ENCODE results near the gene FAAP20.

Gene FAAP20

DNA sequence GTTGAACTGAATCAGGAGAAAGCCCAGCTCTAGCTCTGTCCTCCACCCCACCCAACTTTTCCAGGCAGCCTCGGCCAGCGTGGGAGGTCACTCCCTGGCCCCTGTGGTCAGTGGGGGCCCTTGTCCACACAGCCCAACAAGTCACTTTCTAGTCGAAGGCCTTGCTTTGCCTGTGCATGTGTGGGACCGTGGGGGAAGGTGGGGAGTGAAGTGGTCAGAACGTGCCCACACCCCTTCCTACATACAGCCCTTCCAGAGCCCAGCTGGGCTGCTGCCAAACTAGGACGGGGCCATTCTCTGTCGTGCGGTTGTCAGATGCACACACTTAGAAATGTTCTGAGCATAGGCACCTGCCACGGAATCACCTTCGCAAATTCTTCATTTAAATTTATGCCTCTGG lies 18.0 kb downstream of the FAAP20 start:
- DNase-seq: no peak

DNA sequence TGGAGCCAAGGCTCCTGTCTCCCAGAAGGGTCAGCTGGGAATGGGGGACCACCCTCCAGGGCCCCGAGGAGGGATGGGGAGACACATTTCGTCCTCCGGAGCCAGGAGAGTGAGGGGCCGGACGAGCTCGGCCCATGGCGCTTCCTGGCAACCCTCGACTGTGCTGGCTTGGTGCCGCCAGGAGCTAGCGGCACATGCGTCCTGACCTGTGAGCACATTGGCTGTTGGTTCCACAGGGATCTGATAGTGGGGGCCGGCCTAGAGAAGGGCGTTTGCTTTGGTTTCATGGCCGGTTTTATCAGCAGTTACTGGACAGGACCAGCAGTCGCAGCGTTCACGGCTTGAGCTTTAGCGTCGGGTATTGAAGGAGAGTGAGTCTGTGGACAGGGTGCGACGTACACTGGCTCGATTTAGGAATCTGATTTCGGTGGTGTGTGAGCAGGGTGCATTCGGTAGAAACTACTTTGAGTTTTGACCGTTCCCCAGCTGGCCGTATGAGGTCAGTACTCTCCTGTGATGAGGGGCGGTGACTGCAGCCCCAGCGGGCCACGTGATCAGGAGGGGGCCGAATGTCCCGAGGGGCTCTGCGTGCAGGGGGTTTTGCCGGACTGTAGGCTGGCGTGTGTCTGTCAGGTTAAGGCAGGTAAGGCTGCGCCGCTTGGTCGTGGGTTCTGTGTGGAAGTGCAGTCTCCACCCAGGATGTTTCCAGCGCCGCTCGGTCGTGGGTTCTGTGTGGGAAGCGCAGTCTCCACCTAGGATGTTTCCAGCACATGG lies 18.7 kb downstream of the FAAP20 start:
- DNase-seq: no peak

DNA sequence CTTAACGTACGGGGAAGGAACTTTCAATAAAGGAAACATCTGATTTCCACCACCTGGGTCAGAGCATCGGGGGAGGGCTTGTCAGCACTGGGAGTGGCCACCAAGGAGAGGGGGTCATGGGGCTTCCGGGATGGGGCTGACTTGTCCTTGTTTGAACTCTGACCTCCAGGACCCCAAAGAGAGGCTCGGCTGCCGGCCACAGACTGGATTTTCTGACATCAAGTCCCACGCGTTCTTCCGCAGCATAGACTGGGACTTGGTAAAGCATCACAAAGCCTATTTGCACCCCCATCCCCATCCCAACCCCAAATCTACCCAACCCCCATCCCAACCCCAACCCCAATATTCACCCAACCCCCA lies 19.5 kb downstream of the FAAP20 start:
- DNase-seq: no peak

DNA sequence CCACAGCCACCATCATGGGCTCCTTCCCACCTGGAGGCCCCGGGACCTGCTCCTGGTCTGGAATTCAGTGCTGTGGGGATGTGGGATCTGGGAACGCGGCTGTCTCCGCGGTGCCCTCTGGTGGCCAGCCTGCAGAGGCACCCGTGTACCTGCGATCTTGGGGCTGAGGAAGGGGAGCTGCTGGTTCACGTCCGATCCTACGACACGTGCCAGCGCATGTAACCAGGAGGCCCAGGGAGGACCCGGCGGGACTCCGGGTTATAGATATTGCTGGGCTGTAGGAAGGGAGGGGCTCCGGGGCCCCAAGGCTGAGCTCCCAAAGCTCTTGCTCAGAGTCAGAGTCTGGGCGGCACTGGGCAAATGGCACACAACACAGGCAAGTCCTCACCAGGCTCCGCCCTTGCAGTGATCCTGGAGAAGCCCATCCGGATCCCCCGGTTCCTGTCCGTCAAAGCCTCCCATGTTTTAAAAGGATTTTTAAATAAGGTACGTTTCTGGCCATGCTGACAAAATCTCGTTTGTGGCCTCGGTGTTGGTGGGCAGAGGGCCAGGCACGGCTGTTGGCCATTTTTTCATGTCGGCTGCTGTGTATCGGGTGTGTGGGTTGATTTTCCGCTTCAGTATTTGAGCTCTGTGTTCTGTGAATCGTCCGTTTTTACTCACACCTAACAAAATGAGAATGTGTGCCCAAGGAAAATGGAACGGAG lies 20.1 kb downstream of the FAAP20 start:
- DNase-seq: peak; percentile 37

DNA sequence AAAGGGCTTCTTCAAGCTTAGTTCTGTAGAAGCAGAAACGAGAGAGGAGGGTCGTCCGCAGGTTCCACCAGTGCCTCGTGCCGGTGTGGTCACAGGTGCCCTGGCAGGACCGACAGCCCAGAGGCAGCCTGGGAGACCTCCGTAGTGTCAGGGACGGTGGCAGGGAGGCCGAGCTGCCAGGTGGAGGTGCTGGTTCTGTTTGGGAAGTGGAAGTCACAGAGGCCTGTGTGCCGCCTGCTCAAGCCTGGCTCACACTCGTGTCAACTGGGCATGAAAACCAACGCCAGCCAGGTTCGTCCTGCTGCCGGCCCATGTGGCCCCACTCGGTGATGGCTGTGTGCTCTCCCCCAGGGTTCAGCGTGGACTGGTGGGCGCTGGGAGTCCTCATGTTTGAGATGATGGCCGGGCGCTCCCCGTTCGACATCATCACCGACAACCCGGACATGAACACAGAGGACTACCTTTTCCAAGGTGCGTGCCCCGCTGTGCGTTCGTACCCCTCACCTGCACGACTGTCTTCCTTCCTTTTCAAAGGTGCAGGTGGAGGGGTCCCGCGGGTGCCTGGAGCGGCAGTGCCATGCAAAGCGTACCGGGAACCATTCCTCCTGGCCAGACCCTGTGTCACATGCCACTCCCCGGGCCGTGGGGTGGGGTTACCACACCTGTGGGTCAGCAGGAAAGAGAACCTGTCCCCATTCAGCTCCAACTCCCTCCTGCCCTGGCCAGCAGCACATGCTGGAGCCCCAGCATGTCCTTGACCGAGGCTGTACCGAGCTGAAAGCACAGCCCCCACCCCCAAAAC lies 20.8 kb downstream of the FAAP20 start:
- no peak for DNase-seq

DNA sequence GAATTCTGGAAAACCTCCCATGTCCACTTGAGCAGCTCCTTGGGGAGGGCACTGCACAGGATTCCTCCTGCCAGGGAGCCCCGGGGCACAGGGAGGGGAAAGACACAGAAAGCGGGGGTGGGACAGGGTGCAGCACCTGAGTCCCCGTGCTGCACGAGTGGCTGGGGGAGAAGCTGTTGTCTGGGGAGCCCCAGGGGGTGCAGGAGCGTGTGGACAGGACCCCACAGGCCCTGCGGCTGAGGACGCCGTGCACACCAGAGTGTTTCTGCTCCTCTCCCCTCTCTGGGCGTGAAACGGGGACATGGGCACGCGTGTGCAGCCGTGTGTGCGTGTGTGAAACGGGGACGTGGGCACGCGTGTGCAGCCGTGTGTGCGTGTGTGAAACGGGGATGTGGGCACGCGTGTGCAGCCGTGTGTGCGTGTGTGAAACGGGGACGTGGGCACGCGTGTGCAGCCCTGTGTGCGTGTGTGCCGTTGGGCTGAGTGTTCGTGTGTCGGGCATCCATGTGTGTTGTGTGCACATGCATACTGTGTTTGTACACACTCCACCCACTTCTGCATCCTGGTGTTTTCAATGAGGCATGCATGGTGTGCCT lies 21.9 kb downstream of the FAAP20 start:
- no peak for DNase-seq

DNA sequence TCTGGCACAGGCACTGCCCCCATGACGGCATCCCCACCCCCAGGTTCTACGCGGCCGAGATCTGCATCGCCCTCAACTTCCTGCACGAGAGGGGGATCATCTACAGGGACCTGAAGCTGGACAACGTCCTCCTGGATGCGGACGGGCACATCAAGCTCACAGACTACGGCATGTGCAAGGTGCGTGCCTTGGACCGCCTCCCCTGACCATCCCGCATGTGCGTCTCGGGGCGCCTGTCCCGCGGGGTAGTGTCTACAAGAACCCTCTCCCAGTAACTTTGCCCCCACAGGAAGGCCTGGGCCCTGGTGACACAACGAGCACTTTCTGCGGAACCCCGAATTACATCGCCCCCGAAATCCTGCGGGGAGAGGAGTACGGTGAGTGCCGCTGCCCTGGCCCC lies 22.6 kb downstream of the FAAP20 start:
- DNase-seq: no peak

DNA sequence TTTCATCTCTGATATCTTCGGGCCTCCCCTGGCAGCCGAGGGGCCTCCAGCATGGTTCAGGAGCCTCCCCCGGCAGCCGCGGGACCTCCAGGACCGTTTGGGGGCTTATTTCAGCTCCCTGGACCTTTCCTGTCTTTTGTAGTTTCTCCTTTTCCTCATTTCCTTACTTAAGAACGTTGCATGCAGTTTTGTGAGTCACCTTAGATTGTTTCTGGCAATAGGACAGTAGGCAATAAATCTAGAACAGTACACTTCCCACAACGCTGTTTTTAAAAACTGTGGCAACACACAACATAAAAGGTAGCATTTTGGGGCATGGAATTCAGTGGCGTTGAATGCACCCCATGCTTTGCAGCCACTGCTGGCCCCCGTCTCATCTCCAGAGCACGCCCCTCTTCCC lies 24.4 kb downstream of the FAAP20 start:
- DNase-seq: peak; percentile 28

DNA sequence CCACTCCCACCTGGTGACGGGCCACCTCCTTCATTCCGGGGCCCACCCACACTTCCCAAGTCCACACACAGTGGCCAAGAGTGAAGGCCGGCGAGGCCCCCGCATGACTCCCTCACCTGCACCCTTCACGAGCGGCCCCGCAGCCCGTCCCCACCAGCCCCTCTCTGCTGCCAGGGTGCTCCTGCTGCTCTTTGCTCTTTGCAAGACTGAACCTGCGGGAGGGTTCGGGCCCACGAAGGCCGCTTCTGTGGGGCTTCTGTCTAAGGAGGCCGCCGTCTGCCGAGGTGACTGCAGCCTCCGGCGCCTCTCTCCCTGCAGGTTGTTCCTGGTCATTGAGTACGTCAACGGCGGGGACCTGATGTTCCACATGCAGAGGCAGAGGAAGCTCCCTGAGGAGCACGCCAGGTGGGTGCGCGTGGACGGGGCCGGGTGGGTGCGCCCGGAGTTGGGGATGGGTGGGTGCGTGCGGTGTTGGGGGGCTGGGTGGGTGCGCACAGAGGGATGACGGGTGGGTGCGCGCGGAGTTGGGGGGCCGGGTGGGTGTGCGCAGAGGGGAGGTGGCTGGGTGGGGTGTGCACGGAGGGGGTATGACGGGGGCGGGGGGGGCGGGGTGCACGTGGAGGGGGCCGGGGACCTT lies 25.3 kb downstream of the FAAP20 start:
- no peak for DNase-seq

DNA sequence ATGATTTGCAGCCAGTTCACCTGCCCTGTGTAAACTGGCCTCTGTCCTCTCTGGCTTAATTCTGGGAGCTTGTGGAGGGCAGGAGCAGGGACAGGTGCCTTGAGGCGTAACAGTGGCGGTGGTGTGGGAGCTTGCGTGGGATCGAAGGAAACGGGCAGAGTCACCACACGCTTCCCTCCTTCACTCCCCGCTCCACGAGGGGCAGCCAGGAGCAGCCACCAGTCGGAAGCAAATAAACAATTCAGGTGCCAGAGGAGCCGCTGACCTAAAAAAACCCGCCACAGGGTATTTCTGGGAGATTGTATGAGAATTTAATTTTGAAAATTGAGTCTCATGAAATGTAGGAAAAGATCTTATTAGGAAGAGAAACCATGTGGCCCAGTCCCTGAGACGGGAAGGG lies 26.0 kb downstream of the FAAP20 start:
- no peak for DNase-seq

DNA sequence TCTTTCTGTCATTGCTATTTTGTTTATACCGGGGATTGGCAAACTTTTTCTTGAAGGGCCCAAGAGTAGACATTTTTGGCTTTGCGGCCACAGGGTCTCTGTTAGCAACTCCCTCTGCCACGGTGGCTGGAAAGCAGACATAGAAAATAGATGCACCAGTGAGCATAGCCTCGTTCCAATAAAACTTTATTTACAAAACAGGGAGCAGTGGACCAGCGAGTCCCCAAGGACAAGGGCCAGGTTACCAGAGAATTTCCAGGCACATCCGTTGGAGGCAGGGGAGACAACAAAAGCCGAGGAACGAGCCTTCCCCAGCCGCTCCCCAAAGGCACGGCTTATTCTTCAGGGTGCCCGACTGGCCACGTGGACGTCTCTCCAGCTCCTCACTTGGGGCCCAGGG lies 26.5 kb downstream of the FAAP20 start:
- DNase-seq: no peak

DNA sequence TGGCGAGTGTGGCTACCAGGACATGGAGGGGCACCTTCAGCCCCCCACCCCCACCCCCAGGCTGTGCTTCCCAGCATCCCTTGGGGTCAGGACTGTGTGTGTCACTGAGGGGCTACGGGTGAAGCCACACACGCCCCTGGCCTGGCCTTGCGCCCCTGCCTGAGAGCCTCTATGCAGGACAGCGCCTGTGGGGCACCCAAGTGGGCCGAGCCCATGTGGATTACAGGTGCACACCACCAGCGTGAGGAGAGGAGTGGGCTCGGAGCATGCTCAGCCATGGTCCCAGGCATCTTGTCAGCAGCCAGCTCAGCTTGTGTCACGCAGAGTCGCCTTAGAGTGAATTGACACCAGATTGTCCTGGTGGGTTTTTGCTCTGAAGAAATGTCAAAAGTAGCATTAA lies 27.9 kb downstream of the FAAP20 start:
- no peak for DNase-seq

DNA sequence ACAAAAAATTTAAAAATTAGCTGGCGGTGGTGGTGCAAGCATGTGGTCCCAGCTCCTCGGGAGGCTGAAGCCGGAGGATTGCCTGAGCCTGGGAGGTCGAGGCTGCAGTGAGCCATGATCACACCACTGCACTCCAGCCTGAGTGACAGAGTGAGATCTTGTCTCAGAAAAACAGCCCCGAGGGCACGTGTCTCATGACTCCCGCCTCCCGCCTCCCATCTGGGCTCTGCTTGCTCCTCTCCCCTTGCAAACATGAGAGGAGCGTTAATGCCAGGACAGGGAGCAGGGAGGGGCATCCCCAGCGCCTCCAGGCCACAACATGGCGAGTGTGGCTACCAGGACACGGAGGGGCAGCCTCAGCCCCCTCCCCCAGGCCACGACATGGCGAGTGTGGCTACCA lies 28.3 kb downstream of the FAAP20 start:
- DNase-seq: no peak

DNA sequence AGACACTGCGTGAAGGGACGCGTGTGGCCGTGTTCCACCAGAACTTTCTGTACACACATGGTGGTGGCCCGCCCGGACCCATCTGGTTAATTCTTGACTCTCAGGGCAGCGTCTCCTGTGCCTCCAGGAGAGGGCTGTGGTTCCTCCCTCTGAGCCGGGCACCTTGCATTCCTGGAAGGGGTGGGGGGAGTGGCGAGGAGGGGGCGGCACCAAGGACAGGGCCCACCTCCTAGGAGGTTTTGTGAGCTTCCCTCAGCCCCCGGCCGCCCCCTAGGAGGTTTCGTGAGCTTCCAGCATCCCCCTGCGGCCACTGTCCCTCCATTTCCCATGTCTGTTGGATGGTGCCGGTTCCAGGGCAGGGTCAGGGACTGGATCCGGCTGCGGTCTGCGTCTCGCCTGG lies 28.9 kb downstream of the FAAP20 start:
- no peak for DNase-seq

DNA sequence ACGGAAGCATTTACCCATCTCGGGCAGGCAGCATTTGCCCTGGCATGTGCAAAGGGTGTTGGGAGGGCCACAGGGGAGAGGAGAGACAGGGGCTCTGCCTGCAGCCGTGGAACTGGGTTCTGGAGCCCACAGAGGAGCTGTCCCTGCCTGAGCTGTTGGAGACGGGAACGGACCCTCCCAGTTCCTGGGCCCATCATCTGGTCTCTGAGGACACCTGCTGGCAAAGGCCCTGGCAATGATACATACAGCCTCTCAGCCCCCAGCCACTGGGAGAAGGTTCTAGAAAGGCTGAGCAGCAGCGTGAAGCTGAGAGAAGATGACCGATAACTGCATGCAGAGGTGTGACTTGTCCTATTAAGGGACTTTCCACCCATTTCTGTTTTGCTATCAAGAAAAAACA lies 31.4 kb downstream of the FAAP20 start:
- no peak for DNase-seq

DNA sequence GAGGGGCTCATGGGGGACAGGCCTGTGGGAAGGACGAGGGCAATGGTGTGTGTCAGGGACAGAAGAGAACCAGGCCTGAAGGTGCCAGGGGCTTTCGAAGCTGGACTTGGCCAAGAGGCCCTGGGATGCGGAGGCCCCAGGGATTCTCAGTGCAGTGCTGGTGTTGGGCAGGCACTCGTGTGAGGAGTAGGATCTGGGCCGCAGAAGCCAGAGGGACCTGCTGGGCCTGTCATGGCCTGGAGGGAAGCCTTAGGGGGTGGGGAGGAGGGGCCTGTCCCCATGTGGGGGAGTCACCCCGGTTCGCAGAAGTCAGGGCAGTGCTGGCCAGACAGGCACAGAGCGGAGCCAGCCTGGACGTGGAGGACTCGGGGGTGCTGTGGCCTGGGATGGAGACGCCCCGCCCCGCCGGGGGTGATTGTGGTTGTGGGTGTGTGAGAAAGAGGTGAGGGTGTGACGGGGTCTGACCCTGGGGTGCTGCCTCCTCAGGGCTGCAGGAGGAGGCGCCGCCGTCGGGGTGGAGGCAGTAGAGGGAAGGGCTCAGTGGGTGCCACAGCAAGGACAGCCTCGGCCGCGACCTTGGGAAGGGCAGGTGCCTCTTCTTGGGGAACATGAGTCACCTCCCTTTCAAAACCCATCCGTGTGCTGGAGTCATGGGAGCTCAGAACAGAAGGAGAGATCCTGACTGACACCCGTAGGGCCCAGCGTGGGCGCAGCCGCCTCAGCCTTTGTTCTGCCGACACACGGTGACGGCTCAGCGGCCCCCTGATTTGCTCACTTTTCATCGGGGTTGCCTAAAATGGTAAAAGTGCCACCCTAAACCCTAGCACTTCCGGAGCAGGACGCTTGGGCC lies 33.9 kb downstream of the FAAP20 start:
- DNase-seq: no peak

DNA sequence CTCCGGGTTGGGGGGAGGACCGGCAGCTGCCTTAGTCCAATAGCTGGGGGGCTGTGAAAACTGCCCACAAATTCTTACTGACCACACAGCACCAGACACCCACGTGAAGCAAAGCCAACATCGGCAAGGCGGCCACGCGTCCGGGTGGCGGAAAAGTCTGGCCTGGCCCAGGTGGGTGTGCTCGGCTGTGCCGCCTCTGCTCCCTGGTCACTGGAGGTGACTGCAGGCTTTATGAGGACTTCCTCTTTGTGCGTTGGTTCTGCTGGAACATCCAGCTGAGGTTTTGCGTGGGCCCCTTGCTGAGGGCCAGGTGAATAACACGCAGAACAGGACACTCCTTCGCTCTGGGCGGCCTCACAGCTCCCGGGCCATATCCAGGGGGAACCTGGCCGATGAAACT lies 35.4 kb downstream of the FAAP20 start:
- DNase-seq: no peak

DNA sequence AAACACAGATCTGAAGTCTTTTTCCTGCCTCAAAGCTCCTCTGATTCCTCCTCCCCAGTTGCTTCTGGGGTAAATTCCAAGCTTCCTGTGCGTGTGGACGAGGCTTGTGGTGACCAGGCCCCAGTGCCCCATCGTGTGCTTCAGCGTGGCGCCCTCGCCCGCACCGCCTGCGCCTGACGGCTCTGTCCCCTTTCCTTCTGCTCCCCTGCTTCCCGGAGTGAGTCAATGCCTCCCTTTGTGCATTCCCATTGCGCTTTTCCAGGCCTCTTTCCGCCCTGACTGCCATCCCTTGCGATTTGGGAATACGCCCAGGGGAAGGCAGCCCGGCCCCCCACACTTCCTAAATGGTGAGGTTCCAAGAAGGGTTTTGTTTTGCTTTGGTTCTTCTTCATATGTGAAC lies 36.3 kb downstream of the FAAP20 start:
- DNase-seq: no peak

DNA sequence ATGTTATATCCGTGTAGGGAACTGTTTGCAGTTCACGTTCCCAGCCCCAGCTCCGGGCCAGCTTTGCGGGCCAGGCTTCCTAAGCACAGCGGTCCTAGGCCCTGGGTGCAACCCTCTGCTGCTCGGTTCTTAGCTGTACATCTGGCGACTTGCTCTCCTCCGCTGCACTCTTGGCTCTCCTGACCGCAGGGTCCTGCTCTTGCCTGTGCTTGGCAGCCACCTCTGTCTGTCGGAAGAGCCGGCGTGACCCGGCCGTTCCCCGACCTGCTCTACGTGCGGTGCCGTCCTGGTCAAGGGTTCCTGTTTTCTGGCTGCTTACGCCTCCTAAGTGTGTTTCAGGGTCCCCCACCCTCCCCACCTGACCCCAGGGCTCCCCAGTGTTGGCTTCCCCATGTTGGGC lies 36.7 kb downstream of the FAAP20 start:
- no peak for DNase-seq

DNA sequence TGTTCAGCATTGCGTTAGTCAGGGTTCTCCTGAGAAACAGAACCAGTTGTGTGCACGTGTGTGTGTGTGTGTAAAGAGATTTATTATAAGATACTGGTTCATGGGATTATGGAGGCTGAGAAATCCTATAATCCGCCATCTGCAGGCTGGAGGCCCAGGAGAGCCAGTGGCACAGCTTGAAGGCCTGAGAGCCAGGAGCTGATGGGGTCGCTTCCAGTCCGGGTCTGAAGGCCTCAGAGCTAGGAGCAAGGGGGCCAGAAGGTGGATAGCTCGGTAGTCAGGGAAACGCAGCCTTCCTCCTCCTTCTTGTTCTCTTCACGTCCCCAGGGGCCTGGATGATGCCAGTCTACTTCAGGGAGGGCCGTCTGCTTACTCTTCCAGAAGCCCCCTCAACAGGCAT lies 37.7 kb downstream of the FAAP20 start:
- DNase-seq: no peak

DNA sequence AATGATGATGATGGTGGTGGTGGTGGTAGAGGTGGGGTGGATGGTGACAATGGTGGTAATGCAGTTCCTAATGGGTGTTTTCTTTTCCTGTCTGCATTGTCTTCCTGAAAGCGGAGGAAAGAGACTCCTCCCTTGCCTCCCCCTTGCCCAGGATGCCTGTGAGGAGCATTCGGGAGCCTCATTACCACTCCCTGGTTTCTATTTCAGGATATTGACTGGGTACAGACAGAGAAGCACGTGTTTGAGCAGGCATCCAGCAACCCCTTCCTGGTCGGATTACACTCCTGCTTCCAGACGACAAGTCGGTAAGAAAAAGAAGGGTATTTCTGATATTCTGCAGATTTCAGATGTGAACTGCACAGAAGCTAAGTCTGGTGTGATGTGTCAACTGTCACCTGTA lies 38.8 kb downstream of the FAAP20 start:
- no peak for DNase-seq

DNA sequence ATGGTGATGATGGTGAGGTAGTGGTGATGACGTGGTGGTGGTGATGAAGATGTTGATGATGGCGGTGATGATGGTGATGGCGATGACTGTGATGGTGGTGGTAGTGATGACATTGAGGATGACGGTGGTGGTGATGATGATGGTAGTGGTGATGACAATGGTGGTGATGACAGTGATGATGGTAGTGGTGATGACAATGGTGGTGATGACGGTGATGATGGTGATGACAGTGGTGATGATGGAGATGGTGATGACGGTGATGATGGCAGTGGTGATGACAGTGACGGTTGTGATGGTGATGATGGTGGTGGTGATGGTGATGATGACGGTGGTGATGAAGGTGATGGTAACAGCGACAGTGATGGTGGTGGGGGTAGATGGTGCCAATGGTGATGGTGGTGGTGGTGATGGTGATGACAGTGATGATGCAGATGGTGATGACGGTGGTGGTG lies 39.4 kb downstream of the FAAP20 start:
- DNase-seq: no peak

Measured in fibroblast of skin of right quadriceps (primary cell).